IMR-90 (cell line): ENCODE results near the gene MRPS34. TPM values are rescaled to one million over a fixed set of nuclear protein-coding genes. Genes with fewer than 3 reads are reported as not detected.
"Not testable (repeated sequence)": the region's sequence is repeated elsewhere in the genome, so short reads cannot be mapped to it uniquely, and the experiment has no call there.

Experiments
- ATAC-seq: fragments of 200-7000 bp; cut with Tn5 transposase; 2 replicates; pipeline ENCODE4 v1.9.1; 2020; ENCODE audit warnings: low read depth, mild to moderate bottlenecking, moderate library complexity
- BruUV-seq: library from RNA; stranded (reverse); fragments of 400-500 nt; replicated peaks from 2 replicates; lab custom pipeline; 2021; lab: Mats Ljungman, UMichigan
- CTCF ChIA-PET: fragments of 300-600 bp; formaldehyde crosslinking; extraction: SDS; loops from one replicate; lab custom pipeline; 2021; ENCODE audit warnings: antibody characterized with exemption; lab: Yijun Ruan, JAX
- POLR2A ChIA-PET: fragments of 300-600 bp; sonication (Branson Sonifier 250); formaldehyde crosslinking; loops from one replicate; lab custom pipeline; 2022; ENCODE audit warnings: antibody characterized with exemption; ENCODE audit not compliant: unreplicated experiment; lab: Charles Lee
- DNase-seq: peaks from one replicate; pipeline ENCODE4 v3.0.0; 2013
- H2AFZ ChIP-seq: replicated peaks from 2 replicates; pipeline ENCODE3; 2013; ENCODE audit warnings: low read length, mild to moderate bottlenecking; ENCODE audit not compliant: poor library complexity
- H2AK5ac ChIP-seq: 2 replicates; pipeline ENCODE4 v1.6.1; 2013; ENCODE audit warnings: low read depth, low read length, inconsistent platforms
- H2AK9ac ChIP-seq: replicated peaks from 2 replicates; pipeline ENCODE3; 2013; ENCODE audit warnings: mild to moderate bottlenecking, low read depth, low read length, moderate library complexity; ENCODE audit not compliant: poor library complexity
- H2BK120ac ChIP-seq: 2 replicates; pipeline ENCODE4 v1.6.1; 2013; ENCODE audit warnings: low read depth, low read length, inconsistent platforms
- H2BK15ac ChIP-seq: 3 replicates; pipeline ENCODE4 v1.6.1; 2013; ENCODE audit warnings: low read depth, low read length, inconsistent platforms
- H2BK20ac ChIP-seq: 2 replicates; pipeline ENCODE4 v1.6.1; 2013; ENCODE audit warnings: low read depth, mild to moderate bottlenecking, inconsistent platforms, low read length, moderate library complexity
- H2BK5ac ChIP-seq: 2 replicates; pipeline ENCODE4 v1.6.1; 2013; ENCODE audit warnings: mild to moderate bottlenecking, low read depth, low read length, inconsistent platforms; ENCODE audit not compliant: poor library complexity, severe bottlenecking
- H3K14ac ChIP-seq: replicated peaks from 2 replicates; pipeline ENCODE4 v1.6.1; 2013; ENCODE audit warnings: low read depth, low read length, inconsistent platforms
- H3K18ac ChIP-seq: 2 replicates; pipeline ENCODE4 v1.6.1; 2013; ENCODE audit warnings: low read depth, low read length, control low read depth
- H3K23ac ChIP-seq: 2 replicates; pipeline ENCODE4 v1.6.1; 2013; ENCODE audit warnings: low read depth, low read length, inconsistent platforms
- H3K27ac ChIP-seq: 2 replicates; pipeline ENCODE4 v1.5.1; 2013; ENCODE audit warnings: mild to moderate bottlenecking, control low read depth, low read length; ENCODE audit not compliant: insufficient read depth
- H3K27me3 ChIP-seq: 2 replicates; pipeline ENCODE4 v1.6.1; 2013; ENCODE audit warnings: low read length; ENCODE audit not compliant: control insufficient read depth, insufficient read depth
- H3K36me3 ChIP-seq: 2 replicates; pipeline ENCODE4 v1.6.1; 2013; ENCODE audit warnings: low read length, mixed read lengths; ENCODE audit not compliant: control insufficient read depth, insufficient read depth
- H3K4ac ChIP-seq: 2 replicates; pipeline ENCODE4 v1.6.1; 2013; ENCODE audit warnings: low read depth, low read length, inconsistent platforms
- H3K4me1 ChIP-seq: 2 replicates; pipeline ENCODE4 v1.6.1; 2013; ENCODE audit warnings: low read length, mixed read lengths; ENCODE audit not compliant: control insufficient read depth, insufficient read depth
- H3K4me2 ChIP-seq: 2 replicates; pipeline ENCODE4 v1.6.1; 2013; ENCODE audit warnings: low read depth, mild to moderate bottlenecking, control low read depth, low read length, moderate library complexity
- H3K4me3 ChIP-seq: 2 replicates; pipeline ENCODE4 v1.5.1; 2013; ENCODE audit warnings: low read depth, mild to moderate bottlenecking, control low read depth, low read length, moderate library complexity; ENCODE audit not compliant: insufficient read depth
- H3K56ac ChIP-seq: 2 replicates; pipeline ENCODE4 v1.6.1; 2013; ENCODE audit warnings: low read length, inconsistent platforms; ENCODE audit not compliant: insufficient read depth; ENCODE audit errors: extremely low read depth
- H3K79me1 ChIP-seq, 2 experiments: 2 replicates each; pipeline ENCODE4 v1.6.1; 2013; ENCODE audit warnings: low read length in 2 of 2, inconsistent platforms in 1 of 2, low read depth in 1 of 2
- H3K9ac ChIP-seq: 2 replicates; pipeline ENCODE4 v1.6.1; 2013; ENCODE audit warnings: low read depth, low read length, control low read depth
- H3K9me1 ChIP-seq: 2 replicates; pipeline ENCODE4 v1.6.1; 2013; ENCODE audit warnings: low read length, inconsistent platforms; ENCODE audit not compliant: insufficient read depth
- H3K9me3 ChIP-seq: 2 replicates; pipeline ENCODE4 v1.6.1; 2013; ENCODE audit warnings: low read length; ENCODE audit not compliant: control insufficient read depth, insufficient read depth
- H4K20me1 ChIP-seq: 2 replicates; pipeline ENCODE4 v1.6.1; 2013; ENCODE audit warnings: low read length, inconsistent platforms; ENCODE audit not compliant: insufficient read depth
- H4K5ac ChIP-seq: 2 replicates; pipeline ENCODE4 v1.6.1; 2013; ENCODE audit warnings: mild to moderate bottlenecking, low read depth, low read length, control low read depth
- H4K8ac ChIP-seq, 2 experiments: 2 replicates each; pipeline ENCODE4 v1.6.1; 2013; ENCODE audit warnings: low read depth in 2 of 2, low read length in 2 of 2, control low read depth in 1 of 2, inconsistent platforms in 1 of 2
- H4K91ac ChIP-seq: 2 replicates; pipeline ENCODE4 v1.6.1; 2013; ENCODE audit warnings: low read depth, low read length, inconsistent platforms; ENCODE audit not compliant: insufficient read depth
- MAFK ChIP-seq: IDR thresholded peaks from 2 replicates; pipeline ENCODE4 v1.6.1; 2012; ENCODE audit warnings: low read depth, low read length, improper control_type of control experiment
- MAZ ChIP-seq: IDR thresholded peaks from 2 replicates; pipeline ENCODE4 v1.6.1; 2012; ENCODE audit warnings: low read depth, mild to moderate bottlenecking, low read length, improper control_type of control experiment, moderate library complexity, borderline replicate concordance
- MXI1 ChIP-seq: IDR thresholded peaks from 2 replicates; pipeline ENCODE4 v1.6.1; 2012; ENCODE audit warnings: low read depth, mild to moderate bottlenecking, low read length, moderate library complexity, borderline replicate concordance
- NFE2L2 ChIP-seq: fragments of 150-350 bp; IDR thresholded peaks from 2 replicates; pipeline ENCODE4 v1.6.1; 2016; ENCODE audit warnings: low read depth, mild to moderate bottlenecking, low read length
- WGBS, 2 experiments: methylation state at CpG; one replicate each; pipeline versions ENCODE4 v1.1.5 to v1.1.7; 2013; ENCODE audit warnings: missing lambda C conversion rate in 2 of 2; ENCODE audit not compliant: insufficient read length in 1 of 2; ENCODE audit errors: extremely low coverage in 2 of 2; 5-methylcytosine and 5-hydroxymethylcytosine counted together
- dilution Hi-C: fragments of 300-500 bp; cut with HindIII; formaldehyde crosslinking; loops from one replicate; pipeline ENCODE4 v1.14.3; 2018; ENCODE audit warnings: low sequenced_read_pairs; ENCODE audit not compliant: unreplicated experiment
- in situ Hi-C: fragments of 300-500 bp; cut with MboI; formaldehyde crosslinking; loops from 3 replicates; pipeline ENCODE4 v1.14.3; 2019; ENCODE audit warnings: low sequenced_read_pairs, inconsistent platforms, mixed read lengths
- intact Hi-C: fragments of 100-400 bp; cut with micrococcal nuclease; formaldehyde crosslinking; loops from 2 replicates; pipeline ENCODE4 v1.10.0; 2022
- polyA plus RNA-seq, 3 experiments: library from polyadenylated mRNA; depleted of rRNA; stranded (reverse); fragments of >200 nt; gene quantifications; 2 replicates each; pipeline ENCODE4 v1.2.3, GENCODE V29; 2012; ENCODE audit warnings: low replicate concordance in 1 of 3
- total RNA-seq: library from RNA; depleted of rRNA; stranded (reverse); fragments of >200 nt; gene quantifications from 2 replicates; pipeline ENCODE4 v1.2.3, GENCODE V29; 2012
- TF ChIP-seq, protein P1 (sequence below): conservative IDR thresholded peaks from 2 replicates; pipeline ENCODE4 v1.5.1; 2012; ENCODE audit warnings: mild to moderate bottlenecking, low read depth, low read length, improper control_type of control experiment

Gene MRPS34
- total and polyA plus RNA-seq, 2 of the 4 experiments (the other 2 are of a cell fraction) = 68.5 to 80.4 TPM

DNA sequence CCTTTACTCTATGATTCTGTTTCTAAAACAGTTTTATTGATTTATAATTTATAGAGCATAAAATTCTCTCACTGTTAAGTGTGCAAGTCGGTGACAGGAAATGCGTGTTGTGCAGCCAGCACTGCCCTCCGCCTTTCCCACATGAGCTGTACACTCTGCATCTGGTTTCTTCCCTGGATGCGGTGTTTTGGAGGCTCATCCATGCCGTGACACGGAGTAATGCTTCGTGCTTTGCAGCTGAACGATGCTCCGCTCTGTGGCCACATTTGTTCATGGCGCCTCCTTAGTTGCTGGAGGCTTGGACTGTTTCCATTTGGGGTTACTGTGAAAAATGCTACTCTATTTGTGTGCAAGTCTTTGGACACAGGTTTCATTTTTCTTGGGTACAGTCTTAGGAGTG lies 27.8 kb upstream of the MRPS34 start:
- Histone ChIP-seq H3K79me1 (no peaks in the 10 kb centered on the region), H3K27ac (no peak overlapping the region), H3K4me1 (no peaks in the 10 kb centered on the region), H3K36me3 (no peaks in the 10 kb centered on the region), H3K4ac (no peak overlapping the region), H3K56ac (no peak overlapping the region), H2BK15ac (no peak overlapping the region), H2AK9ac (no peak overlapping the region), H3K9me3 (peaks cover 5% of the 10 kb centered on the region; the same call in 1 of the 2 replicates), H3K27me3 (no peaks in the 10 kb centered on the region), H2BK120ac (no peak overlapping the region), H4K5ac (no peak overlapping the region), H3K18ac (no peak overlapping the region), H2BK20ac (no peak overlapping the region), H3K4me3 (no peak overlapping the region), H4K91ac (no peak overlapping the region), H3K14ac (no peak overlapping the region), H2AFZ (no peak overlapping the region), H2AK5ac (no peak overlapping the region), H2BK5ac (no peak overlapping the region), H3K4me2 (no peak overlapping the region), H4K8ac (no peak overlapping the region), H4K20me1 (no peaks in the 10 kb centered on the region), H3K9me1 (no peaks in the 10 kb centered on the region), H3K9ac (no peak overlapping the region), H3K23ac (no peak overlapping the region)
- no TSS peak for BruUV-seq
- DNase-seq (no peak), ATAC-seq (no peak)
- in situ Hi-C loops = no loop called here
- CTCF ChIA-PET = no interaction called here
- POLR2A ChIA-PET = no interaction called here
- no CpG with 5 or more reads among the region's 10 CpGs for whole genome bisulfite sequencing, 2 experiments
- dilution Hi-C loops = no loop called here
- no peak for TF ChIP-seq MAFK
- no peak for TF ChIP-seq NFE2L2
- TF ChIP-seq, protein P1, sequence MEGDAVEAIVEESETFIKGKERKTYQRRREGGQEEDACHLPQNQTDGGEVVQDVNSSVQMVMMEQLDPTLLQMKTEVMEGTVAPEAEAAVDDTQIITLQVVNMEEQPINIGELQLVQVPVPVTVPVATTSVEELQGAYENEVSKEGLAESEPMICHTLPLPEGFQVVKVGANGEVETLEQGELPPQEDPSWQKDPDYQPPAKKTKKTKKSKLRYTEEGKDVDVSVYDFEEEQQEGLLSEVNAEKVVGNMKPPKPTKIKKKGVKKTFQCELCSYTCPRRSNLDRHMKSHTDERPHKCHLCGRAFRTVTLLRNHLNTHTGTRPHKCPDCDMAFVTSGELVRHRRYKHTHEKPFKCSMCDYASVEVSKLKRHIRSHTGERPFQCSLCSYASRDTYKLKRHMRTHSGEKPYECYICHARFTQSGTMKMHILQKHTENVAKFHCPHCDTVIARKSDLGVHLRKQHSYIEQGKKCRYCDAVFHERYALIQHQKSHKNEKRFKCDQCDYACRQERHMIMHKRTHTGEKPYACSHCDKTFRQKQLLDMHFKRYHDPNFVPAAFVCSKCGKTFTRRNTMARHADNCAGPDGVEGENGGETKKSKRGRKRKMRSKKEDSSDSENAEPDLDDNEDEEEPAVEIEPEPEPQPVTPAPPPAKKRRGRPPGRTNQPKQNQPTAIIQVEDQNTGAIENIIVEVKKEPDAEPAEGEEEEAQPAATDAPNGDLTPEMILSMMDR = no peak
- no peak for TF ChIP-seq MXI1
- no peak for TF ChIP-seq MAZ
- intact Hi-C loops = no loop called here

DNA sequence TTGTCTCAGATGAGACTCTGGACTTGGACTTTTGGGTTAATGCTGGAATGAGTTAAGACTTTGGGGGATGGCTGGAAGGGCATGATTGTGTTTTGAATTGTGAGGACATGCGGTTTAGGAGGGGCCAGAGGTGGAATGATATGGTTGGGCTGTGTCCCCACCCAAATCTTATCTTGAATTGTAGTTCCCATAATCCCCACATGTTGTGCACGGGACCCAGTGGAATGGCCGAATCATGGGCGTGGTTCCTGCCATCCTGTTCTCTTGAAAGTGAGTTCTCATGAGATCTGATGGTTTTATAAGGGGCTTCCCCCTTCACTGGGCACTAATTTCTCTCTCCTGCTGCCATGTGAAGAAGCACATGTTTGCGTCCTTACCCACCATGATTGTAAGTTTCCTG lies 26.3 kb upstream of the MRPS34 start:
- H3K9me1 ChIP-seq, H4K8ac ChIP-seq, H3K4me3 ChIP-seq, dilution Hi-C loops, H3K56ac ChIP-seq, H3K79me1 ChIP-seq, H3K4me1 ChIP-seq, ATAC-seq, H4K5ac ChIP-seq, intact Hi-C loops, H3K14ac ChIP-seq, DNase-seq, H2BK15ac ChIP-seq, POLR2A ChIA-PET, H3K9ac ChIP-seq, H3K27ac ChIP-seq, H2AK5ac ChIP-seq, H2AK9ac ChIP-seq, H2BK120ac ChIP-seq, H3K9me3 ChIP-seq, H3K27me3 ChIP-seq, H2BK5ac ChIP-seq, H3K23ac ChIP-seq, H2BK20ac ChIP-seq, H3K4me2 ChIP-seq, H4K91ac ChIP-seq, H4K20me1 ChIP-seq, H3K36me3 ChIP-seq, CTCF ChIA-PET, H2AFZ ChIP-seq, H3K18ac ChIP-seq, BruUV-seq, in situ Hi-C loops, H3K4ac ChIP-seq: not testable (repeated sequence)
- WGBS, 2 experiments = 100% methylated on average over 1 of the region's 5 CpGs; no CpG with 5 or more reads in 1 of the 2 experiments
